SHP77 treated with DMSO at 0.1 percent for 48 hours (cell line): ENCODE measurements around the gene GPC5.

Source experiments
- DNase-seq: peaks from one replicate; lab custom pipeline; 2025; lab: John Stamatoyannopoulos, UW

The GPC5 gene

DNA sequence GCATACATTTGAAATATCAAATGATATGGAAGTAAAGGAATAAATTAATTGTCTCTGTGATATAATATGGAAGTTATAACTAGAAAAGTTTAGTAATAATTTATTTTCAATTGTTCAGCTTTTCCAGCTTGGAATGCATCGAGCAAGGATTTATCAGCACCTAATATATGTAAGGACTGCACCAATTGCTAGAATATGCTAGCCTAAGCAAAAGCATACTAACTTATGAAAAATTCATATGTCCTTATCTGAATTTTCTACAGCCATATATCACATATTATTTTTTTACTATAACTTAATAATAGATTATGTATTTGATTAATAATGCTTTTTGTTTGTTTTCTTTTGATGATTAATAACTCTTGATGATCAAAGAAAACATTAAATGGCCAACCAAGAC is 979.0 kb downstream of the GPC5 start:
- DNase-seq, result no peak

DNA sequence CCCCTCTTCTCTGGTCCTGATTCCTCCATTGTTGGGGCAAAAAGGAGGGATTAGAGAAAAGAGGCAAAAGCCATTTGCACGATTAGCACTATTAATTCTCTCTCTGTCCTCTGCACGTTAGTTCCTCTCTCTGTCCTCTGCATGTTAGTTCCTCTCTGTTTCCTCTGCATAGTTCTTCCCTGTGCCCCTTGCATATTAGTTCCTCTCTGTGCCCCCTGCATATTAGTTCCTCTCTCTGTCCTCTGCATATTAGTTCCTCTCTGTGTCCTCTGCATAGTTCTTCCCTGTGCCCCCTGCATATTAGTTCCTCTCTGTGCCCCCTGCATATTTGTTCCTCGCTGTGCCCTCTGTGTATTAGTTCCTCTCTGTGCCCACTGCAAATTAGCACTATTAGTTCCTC is 981.0 kb downstream of the GPC5 start:
- no peak for DNase-seq

DNA sequence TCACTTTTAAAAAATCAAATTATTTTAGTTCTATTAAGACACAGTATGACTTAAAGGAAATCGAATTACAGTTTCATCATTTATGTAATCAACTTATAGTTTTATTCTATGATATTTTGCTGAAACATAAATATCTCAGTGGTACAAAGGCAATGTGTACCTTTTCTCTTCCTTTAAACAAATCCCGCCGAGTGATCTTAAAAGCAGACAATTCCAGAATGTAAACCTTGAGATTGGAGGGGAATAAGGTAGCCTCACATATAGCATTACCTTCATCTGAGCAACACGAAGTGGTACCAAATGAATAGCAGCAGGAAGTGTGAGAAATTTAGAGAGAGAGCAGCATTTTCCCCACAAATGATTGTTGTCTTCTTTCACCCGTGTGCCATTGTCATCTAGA is 986.0 kb downstream of the GPC5 start:
- no peak for DNase-seq

DNA sequence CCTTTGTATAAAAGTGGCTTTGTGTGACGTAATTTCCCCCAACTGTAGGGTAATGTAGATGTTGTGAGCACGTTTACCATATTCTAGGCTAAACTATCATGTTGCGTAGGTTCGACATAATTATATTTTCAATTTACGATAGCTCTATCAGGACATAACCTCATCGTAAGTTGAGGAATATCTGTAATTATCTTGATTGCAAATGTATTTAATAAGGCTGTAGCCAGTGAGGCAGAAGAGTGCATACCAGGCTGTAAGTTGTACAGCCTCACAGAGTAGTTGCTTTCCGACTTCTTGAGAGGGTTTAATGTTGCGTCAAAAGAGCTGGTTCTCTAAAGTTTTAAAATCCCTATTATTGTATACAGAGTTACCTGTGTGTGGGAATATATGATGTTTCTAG is 988.8 kb downstream of the GPC5 start:
- DNase-seq, result no peak

DNA sequence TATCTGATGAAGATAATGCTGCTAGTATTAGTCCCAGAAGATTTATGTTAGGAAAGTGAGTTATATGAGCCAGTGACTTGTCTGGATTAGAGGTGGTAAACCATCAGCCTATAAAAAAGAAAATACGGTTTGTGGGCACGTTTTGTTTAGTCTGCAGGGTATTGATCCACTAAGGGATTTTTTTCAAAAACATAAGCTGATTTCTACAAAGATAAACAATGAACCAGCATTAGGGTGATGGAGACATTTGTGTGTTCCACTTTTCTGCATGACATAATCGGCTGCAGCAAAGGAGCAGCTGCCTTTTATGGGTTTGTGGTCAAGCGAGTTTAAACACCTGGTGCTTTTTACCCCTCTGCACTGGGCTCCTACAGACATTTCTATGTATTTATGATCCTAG is 991.8 kb downstream of the GPC5 start:
- DNase-seq, result peak; percentile 100

DNA sequence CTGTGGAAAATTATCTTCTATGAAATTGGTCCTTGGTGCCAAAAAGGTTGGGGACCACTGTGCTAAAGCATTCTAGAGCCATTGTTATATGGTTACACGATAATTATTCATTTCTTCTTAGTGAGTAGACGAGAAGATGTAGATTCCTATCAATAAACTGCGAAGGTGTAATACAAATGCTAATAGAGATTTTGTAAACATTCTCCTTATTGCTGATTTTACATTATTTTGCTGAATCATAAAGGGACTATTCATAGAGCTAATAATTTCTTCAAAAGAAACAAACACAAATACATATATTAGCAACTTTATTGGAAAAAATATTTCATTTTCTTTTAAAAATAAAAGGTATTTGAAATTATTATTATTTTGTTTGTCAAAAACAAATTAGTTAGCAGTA is 1005.2 kb downstream of the GPC5 start:
- no peak for DNase-seq

DNA sequence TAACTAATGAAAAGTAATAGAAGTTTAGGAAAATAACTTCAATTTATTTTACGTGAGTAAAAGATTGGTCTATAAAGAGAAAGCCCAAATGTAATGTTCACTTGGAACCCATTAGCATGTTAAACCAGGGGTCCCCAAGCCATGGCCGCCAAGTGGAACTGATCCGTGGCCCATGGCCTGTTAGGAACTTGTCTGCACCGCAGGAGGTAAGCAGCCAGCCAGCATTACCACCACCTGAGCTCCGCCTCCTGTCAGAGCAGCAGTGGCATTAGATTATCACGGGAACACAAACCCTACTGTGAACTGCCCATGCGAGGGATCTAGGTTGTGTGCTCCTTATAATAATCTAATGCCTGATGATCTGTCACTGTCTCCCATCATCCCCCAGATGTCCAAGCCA is 1009.4 kb downstream of the GPC5 start:
- no peak for DNase-seq

DNA sequence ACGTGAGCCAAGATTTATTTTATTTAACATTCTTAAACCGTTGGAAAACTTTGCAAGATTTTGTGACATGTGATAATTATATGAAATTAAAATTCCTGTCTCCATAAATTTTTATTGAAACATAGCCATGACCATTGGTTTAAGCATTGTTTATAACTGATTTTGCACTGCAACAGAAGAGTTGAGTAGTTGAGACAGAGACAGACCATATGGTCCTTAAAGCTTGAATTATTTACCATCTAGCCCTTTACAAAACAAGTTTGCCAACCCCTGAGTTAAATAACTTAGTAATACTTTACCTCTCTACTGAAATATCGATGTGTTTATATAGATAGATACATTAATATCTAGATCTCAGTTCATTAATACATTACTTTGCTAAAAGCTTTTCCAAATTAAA is 1014.1 kb downstream of the GPC5 start:
- no peak for DNase-seq

DNA sequence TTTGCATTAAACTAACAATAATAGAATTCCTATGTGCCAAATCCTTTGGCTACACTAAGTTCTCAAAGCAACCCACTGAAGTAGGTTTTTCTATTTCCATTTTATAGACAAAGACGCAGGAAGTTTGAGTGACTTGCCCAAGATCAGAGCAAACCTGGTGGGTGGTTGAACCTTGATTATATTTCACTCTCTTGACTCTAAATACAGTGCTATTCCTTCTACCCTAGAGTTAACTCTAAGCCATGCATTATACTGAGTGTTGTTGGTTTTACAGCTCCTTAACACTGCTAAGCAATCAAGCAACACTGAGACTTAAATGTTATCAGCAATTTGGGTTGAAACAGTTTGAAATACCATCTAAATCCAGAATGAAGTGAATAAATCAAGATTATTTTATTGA is 1014.6 kb downstream of the GPC5 start:
- DNase-seq, result no peak

DNA sequence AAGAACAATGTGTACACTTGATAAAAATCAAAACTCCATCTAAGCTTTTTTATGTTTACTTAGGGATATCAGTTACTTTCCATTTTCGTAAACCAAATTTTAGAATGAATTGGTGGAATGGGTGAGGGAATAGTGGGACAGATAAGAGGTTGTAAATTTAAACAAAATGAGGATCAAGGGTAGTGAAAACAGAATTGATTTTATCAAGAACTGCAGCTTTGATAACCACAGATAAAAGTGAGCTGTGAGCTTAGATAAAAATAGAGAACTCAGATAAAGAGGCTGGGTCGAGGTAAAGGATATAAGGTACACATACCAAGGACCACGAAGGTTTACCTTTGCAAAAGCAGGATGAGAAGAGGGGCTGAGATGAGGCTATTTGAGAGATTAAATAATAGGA is 1015.0 kb downstream of the GPC5 start:
- DNase-seq, result no peak

DNA sequence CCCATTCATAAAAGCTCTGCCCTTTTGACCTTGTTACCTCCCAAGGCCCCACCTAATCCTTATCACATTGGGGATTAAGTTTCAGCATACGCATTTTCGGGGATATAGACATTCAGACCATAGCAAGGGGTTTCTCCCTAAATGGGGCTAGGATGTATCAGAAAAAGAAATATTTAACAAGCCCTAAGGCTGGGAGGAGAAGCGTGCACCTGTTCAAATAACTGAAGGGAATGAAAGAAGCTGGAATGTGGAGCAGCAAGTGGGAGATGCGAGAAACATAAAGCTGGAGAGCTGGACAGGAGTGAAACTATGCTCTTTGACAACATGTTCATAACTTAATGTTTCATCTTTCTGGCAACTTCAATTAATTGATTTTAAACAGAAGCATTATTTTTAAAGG is 1016.4 kb downstream of the GPC5 start:
- no peak for DNase-seq

DNA sequence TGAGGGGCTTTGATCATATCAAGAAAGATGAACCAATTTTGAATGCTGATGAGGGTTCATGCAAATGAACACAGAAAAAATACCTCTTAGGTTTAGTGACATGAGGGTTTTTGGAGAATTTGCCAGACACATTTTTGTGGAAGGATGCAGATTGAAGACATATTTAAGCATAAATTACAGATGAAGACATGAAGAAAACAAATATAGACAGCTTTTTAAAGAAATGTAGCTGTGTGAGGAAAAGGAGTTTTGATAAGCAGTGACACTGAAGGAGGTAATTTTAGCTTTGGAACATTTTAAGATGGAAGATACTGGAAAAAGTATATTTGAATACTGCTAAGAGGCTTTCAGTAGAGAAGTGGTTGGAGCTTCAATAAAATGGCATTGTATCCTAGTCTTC is 1017.4 kb downstream of the GPC5 start:
- DNase-seq, result no peak

DNA sequence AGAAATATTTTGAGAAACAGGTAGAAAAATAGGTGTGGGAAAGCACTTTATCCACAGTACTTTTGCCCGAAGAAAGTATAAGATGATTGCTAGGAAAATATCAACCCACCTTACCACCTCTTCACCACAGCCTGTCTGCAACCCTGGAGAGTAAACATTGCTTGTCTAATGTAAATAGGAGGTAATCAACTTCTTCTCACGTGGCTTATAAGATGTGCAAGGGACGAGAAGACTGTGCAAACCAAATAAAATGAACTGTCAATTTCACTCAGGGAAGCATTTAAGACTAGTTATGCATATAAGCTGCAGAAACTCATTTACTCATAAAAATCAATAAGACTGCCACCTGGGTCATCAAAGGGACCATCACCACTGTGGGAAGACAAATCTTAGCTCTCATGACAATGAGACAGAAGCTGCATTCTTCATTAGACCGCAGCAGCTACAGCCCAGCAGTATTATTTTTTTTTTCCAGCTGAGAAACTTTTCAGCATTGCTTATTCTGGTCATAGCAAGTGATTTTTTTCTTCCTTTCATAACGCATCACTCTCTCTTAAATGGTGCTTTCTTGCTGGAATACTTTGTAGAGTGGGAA is 1020.5 kb downstream of the GPC5 start:
- peak; percentile 36 for DNase-seq

DNA sequence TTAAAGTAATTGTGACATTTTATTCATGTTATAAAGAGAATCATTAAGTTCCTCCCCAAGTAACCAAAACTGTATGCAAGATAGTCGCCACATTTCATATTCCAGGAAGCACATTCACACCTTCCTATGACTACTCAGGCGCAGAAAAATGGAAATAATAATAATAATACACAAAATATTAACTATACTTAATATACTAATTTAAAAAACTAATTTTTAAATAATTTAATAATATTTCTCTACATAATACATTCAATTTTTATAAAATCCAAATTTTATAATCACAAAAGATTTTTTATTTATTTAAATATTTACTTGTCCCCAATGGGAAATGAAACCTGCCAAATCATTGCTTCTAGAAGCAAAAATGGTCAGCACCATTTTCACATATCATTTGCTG is 1030.8 kb downstream of the GPC5 start:
- no peak for DNase-seq

DNA sequence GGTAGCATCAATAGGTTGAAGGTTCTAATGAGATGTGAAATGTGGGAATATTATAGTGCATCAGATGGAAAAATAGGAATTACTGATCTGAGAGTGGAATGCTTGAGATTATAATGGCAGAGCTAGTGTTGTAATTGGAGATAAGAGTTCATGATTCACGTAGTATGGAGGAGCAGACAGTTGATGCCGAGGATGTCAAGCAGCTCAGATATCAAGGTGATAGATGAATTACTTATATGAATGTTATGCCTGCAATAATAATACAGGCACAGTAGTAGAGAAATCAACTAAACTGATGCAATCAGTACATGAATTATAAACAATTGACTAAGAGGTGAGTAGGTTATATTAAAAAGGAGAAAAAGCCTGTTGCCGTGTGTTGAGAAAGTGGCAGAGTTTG is 1035.0 kb downstream of the GPC5 start:
- no peak for DNase-seq

DNA sequence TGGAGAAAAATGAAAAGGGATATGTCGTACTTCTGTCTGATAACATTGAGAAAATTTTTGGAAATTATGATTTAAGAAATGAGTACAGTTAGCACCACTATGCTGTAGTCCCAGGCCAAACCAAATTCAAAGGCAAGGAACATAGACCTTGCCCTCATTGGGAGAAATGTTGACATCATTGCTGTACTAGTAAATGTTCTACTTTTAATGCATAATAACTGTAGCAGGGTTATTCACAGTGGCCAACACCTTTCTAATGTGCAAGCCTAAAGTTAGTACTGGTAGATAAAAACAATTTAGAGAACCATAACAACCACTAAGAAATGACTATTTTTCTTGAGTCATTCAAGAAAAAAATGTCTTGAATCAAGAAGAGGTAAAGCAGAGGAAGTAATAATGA is 1035.5 kb downstream of the GPC5 start:
- no peak for DNase-seq

DNA sequence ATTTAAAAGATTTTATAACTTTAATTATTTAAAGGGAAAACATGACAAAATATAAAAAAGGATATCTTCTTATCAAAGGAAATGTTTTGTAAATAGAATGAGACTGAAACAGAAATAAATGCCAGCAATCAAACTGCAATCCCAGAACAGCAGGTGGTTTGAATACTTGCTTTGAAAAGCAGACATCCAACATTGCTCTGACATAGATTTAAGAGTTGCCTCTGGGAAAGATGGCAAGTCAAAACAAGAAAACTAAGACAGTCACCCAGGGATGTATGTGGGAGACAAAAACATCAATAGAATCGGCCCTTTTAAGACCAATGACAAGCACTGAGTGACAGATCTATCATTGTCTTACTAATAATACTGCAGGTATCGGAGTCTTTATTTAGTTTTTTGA is 1038.5 kb downstream of the GPC5 start:
- no peak for DNase-seq

DNA sequence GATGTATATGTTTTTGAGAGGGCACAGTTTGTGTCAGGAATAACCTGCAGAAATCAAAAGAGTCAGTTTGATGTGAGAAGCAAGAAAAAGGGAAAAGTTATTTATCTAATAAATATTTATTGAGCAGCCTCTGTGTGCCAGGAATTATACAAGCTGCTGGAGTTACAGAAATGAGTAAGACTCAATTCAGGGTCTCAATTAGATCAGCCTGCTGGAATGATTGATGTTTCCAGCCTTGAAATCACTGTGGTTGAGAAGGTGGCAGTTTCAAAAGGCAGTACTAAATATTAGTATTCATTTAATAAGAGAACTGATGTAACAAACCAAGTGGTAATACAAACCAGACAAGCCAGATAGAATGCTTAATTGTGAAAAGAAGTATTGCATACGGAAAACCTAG is 1045.8 kb downstream of the GPC5 start:
- no peak for DNase-seq

DNA sequence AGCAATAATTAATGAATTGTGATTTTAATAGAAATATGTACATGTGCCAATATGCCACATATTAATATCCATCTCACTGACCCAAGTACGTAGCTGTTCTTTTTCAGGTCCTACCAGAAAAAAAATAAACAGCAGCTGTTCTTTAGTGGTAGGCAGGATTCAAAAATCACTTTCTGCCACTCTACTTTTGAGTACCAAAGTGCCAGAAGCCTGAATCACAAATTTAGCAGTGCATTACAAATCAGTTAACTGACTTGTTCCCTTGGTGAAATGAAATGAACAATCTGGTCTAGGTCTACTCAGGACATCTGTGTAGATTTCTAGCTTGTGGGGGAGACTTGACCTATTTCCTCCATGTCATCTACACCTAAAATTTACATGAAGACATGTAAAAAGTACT is 1052.6 kb downstream of the GPC5 start:
- no peak for DNase-seq

DNA sequence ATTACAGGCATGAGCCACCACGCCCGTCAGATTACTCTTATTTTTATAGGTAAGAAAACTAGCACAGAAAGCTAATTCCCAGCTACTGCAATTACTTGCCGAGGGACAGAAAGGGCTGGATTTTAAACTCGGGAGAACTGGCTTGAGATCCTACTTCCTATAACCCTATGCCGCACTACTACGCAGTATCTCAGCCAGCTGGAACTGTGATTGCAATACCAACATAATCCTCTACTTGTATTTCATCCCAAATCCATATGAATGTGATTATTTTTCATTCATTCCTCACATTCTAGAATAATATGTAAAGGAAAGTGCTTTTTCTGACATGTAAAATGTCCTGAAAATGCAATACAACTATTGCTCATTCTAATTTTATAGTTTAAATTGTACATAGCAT is 1054.4 kb downstream of the GPC5 start:
- DNase-seq, result no peak

DNA sequence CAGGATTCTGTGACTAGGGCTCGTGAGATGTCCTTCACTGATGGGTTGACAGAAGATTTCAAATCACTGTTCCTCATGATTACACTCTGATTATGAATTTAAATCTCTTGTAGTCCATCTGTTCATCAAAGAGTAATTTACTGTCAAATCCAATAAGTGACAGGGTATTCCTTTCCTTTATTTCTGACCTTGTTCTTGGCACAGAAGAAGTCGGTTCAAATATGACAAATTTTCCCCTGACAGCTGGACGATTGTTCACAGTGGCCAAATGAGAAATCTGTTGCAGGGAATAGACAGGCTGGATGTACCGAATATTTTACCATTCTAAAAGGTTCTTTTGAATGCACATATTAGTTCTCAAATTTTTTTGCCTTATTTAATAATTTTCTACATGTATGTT is 1060.9 kb downstream of the GPC5 start:
- peak; percentile 44 for DNase-seq

DNA sequence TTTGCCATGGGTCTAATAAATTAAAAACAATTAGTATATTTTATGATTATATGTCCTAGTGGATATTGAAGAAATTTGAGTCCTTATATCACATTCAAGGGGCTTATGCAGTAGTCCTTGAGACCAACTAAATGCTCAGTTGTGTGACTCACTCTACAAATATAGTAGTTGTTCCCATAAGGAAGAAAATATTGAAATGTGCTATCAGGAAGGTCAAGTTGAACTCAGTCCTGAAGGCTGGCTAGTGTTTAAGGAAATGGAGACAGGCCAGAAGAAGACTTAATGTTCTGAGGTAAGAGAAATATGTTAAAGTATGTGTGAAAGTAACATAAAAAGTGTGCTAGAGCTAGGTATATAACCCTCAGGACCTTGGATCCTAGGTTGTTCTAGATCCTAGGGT is 1062.1 kb downstream of the GPC5 start:
- peak; percentile 49 for DNase-seq

DNA sequence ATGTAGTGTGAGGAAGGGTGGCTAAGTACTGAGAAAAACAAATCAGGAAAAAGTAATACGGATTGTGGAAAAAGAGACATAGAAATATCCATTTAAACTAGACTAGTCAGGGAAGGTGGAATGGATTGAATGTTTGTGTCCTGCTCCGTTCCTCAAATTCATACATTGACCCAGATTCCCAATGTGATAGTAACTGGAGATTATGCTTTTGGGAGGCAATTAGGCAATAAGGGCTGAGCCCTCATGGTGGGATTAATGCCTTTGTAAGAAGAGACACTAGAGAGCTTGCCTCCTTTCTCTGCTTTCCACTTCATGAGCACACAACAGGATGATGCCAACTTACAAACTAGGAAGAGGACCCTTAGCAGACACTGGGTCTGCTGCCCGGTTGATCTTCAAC is 1063.0 kb downstream of the GPC5 start:
- DNase-seq, result peak; percentile 79

DNA sequence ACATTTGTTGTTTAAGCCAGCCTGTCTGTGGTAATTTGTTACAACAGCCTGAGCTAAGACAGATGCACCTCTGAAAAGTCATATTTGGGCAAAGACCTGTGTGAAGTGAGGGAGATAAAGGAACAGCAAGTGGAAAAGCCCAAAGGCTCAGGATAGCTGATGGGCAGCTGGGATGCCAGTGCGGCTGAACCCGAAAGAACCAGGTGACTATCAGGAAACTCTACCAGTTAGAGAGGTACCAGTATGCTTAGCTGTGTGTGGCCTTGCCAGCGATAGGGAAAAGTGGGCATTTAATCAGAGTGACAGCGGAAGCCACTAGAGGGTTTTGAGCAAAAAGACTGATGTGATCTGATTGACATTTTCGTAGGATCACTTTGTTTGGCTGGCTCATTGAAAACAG is 1063.4 kb downstream of the GPC5 start:
- peak; percentile 89 for DNase-seq

DNA sequence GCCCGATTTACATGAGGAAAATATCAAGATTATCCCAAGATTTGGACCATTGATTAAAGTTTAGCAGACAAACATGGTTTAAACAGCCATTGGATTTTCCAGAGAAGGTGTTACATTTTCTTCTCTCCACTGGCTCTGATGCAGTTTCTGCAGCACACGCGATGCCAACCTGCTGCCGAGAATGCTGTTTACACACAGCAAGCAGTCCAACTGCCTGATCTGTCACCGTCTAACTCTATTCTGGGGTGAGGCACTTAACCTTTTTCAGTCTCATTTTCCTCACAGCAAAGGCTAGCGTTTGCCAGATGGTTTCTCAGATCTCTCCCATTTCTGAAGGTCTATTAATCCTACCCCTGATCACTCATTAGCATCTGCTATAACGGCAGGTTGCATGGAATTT is 1064.7 kb downstream of the GPC5 start:
- DNase-seq, result peak; percentile 97
